K562 (cell line): Measurements from ENCODE around the gene NAIF1.

Source experiments
- IRF1 ChIP-seq: sonication (generic); formaldehyde crosslinking; IDR thresholded peaks from 2 replicates; pipeline ENCODE4 v1.8.0; 2022; ENCODE audit warnings: missing genetic modification reagents, mild to moderate bottlenecking, borderline replicate concordance
- NFIC ChIP-seq: fragments of 450-650 bp; IDR thresholded peaks from 2 replicates; pipeline ENCODE4 v1.6.1; 2017; ENCODE audit warnings: mild to moderate bottlenecking, inconsistent platforms

- TF ChIP-seq NFIC (no peak), IRF1 (CRISPR knock-in tag) (no peak)
Measured at GRCh38 chr9:128034821-128035652, 32.1 kb downstream of the NAIF1 start.
